ENCODE results near the gene XRCC1. TPM values are rescaled to one million over a fixed set of nuclear protein-coding genes. Genes with fewer than 3 reads are reported as not detected.
A peak's percentile ranks its signal among the peaks of the same experiment; 100 is the strongest.

The XRCC1 gene
- total and polyA plus RNA-seq, 9 donors = 16.8 to 39.9 (median 28.4) TPM

DNA sequence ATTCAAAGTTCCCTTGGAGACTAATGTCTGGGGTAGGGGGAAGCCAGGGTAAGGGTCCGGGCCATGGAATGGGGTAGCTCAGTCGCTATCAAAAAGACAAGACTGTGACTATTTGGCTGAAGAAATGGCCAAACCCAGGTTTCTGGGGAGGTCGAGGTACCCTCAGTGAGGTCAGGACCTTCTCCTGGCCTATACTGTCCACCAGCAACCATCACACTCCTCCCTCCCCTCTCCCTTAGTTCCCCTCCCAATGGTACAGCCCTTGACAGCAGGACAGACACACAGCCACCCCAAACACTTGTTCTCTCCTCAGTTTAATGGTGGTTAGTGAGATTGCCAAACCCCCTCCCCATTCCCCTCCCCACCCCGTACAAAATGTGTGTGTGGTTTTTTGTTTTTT lies 46.7 kb upstream of the XRCC1 start:
- no peak for TF ChIP-seq EP300 (IDR thresholded peaks at IDR 0.05)
- TF ChIP-seq POLR2A (IDR thresholded peaks at IDR 0.05) = no peak
- TF ChIP-seq, protein P1, sequence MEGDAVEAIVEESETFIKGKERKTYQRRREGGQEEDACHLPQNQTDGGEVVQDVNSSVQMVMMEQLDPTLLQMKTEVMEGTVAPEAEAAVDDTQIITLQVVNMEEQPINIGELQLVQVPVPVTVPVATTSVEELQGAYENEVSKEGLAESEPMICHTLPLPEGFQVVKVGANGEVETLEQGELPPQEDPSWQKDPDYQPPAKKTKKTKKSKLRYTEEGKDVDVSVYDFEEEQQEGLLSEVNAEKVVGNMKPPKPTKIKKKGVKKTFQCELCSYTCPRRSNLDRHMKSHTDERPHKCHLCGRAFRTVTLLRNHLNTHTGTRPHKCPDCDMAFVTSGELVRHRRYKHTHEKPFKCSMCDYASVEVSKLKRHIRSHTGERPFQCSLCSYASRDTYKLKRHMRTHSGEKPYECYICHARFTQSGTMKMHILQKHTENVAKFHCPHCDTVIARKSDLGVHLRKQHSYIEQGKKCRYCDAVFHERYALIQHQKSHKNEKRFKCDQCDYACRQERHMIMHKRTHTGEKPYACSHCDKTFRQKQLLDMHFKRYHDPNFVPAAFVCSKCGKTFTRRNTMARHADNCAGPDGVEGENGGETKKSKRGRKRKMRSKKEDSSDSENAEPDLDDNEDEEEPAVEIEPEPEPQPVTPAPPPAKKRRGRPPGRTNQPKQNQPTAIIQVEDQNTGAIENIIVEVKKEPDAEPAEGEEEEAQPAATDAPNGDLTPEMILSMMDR (IDR thresholded peaks at IDR 0.05) = no peak
- intact Hi-C loops (cut with DNase I) = no loop called here
- WGBS, 3 donors = 54 to 71% (median 56%) methylated on average over 4 of the region's 4 CpGs
- Histone ChIP-seq H3K4me3 (no peak overlapping the region), H3K4me1 (ENCODE audit: insufficient read depth) (peaks cover 5% of the 10 kb centered on the region), H3K27ac (no peak overlapping the region), H3K36me3 (no peaks in the 10 kb centered on the region), H3K27me3 (no peaks in the 10 kb centered on the region), H3K9me3 (no peaks in the 10 kb centered on the region)
- no peak for DNase-seq

DNA sequence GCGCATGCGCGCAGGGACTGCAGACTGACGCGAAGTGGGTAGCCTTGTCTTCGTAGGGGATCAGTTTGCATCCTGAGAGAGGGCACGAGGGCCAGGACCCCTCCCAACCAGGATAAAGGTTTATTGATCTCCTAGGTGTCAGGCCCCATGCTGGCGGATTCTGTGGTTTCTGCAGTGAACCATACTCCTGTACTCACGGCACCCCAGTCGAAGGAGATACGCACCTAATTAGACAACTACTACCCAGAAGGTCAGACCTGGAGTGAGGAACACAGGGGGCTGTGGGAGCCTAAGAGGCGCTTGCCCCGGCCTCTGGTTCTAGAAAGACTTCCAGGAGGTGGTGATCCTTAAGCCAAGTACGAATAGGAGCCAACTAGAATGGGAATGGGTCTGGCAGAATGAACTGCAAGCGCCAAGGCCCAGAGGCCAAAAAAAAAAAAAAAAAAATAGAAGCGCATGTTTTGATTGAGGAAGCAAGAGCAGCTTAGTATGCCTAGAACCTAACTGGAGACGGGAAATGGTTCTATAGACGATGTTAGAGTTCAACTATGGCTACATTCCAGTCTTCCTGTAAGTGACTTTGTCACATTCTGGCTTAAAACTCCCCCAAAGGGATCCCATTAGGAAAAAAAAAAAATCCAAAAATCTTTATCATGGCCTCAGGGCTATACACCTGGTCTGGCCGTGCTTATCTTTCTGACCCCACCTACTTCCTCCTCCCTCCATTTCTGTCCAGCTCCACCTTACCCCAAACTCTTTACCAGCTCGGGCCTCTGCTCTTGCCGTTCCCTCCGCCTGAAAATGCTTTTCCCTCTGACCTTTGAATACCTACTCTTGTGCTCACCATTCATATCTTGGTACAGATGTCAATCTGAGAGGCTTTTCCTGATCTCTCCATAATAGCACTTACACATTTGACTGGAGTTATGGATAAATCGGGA lies 45.0 kb upstream of the XRCC1 start:
- intact Hi-C loops (cut with DNase I) = no loop called here

DNA sequence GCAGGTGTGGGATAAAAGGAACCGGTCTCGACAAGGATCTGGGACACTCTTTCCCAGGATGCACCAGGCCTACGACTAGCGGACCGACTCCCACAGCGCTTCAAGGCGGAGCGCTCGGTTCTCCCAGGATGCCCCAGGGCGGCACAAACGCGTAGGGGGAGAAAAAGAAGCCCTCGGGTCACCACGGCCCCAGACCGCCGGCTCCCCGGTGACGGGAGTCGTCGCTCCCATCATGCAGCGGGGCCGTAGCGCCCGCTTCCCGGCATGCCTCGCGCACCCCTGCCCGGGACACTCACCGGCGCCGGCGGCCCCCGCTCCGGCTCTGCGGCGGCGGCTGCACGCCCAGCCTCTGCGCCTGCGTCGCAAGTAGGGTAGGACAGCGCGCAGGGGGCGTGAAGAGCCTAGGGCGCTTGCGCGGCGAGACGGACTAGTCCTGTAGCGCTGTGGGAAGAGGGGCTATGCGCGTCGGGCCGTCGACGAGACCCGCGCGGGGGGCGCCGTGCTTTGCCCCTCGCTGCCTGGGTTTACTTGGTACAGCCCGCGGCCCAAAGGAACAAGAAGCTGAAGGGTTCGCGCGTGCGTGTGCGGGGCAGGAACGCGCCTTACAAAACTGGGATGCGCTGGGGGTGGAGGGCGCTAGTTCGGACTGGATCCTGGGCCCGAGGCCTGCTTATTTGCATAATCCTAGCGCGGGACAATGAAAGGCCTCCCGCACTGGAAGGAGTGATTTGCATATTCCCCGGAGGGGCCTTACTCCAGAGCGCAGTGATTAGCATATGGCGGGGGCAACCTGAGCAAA lies 44.1 kb upstream of the XRCC1 start, which contains the start of gene ZNF428:
ZNF428 (minus strand) TSS at position 368 of the 799 bp plus-strand sequence. CDS start 5,325 bp downstream, outside the sequence.
- WGBS, 3 donors = 0 to 1% (median 1%) methylated on average over 42 to 81 of the region's 81 CpGs
- TF ChIP-seq, protein P1 (IDR thresholded peaks at IDR 0.05) = peak in 1 of 3 donors; percentile 5
- no peak for TF ChIP-seq EP300 (IDR thresholded peaks at IDR 0.05)
- TF ChIP-seq POLR2A (IDR thresholded peaks at IDR 0.05) = peak; percentile 69
- intact Hi-C loops (cut with DNase I) = no loop called here

More for the DNA sequence above, 45.0 kb upstream of the XRCC1 start:
- H3K4me1 ChIP-seq (ENCODE audit: insufficient read depth) = peaks cover 5% of the 10 kb centered on the region
- H3K36me3 ChIP-seq = no peaks in the 10 kb centered on the region
- peak overlapping the region; percentile 75 for H3K4me3 ChIP-seq
- no peaks in the 10 kb centered on the region for H3K9me3 ChIP-seq
- DNase-seq = peak in 2 of 5 donors; percentile 89 to 91
- TF ChIP-seq POLR2A (IDR thresholded peaks at IDR 0.05) (no peak), EP300 (IDR thresholded peaks at IDR 0.05) (no peak)
- TF ChIP-seq, protein P1 (IDR thresholded peaks at IDR 0.05) = no peak
- 29 to 36% (median 30%) methylated on average over 23 of the region's 23 CpGs for WGBS, 3 donors
- H3K27me3 ChIP-seq = no peaks in the 10 kb centered on the region
- H3K27ac ChIP-seq = peak overlapping the region; percentile 67 to 92

DNA sequence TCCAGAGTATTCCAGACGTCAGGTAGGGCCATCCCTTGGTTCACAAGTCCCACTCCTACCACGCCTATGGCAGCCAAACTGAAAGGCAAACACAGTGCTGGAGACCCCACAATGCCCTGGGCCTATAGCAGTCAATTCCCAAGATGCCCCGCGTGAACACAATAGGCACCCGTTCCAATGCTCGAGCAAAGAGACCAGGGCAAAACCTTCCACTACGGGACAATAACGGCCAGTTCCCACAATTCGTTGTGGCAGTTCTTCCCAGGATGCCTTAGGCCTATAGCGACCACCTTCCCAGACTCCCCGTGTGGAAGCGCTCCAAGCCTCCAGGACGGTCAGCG lies 43.6 kb upstream of the XRCC1 start:
- H3K36me3 ChIP-seq = no peaks in the 10 kb centered on the region
- H3K4me1 ChIP-seq (ENCODE audit: insufficient read depth) = peaks cover 5% of the 10 kb centered on the region
- intact Hi-C loops (cut with DNase I) = no loop called here
- H3K9me3 ChIP-seq = no peaks in the 10 kb centered on the region
- no peak for DNase-seq
- H3K27ac ChIP-seq = peak overlapping the region; percentile 67 to 92
- no peak for TF ChIP-seq POLR2A (IDR thresholded peaks at IDR 0.05)
- no peak for TF ChIP-seq EP300 (IDR thresholded peaks at IDR 0.05)
- TF ChIP-seq, protein P1 (IDR thresholded peaks at IDR 0.05) = no peak
- H3K4me3 ChIP-seq = peak overlapping the region; percentile 75
- WGBS, 3 donors = 0 to 3% (median 1%) methylated on average over 14 of the region's 14 CpGs
- no peaks in the 10 kb centered on the region for H3K27me3 ChIP-seq

More for the DNA sequence above, 44.1 kb upstream of the XRCC1 start, which contains the start of gene ZNF428:
- H3K9me3 ChIP-seq = no peaks in the 10 kb centered on the region
- H3K4me1 ChIP-seq (ENCODE audit: insufficient read depth) = peaks cover 5% of the 10 kb centered on the region
- no peaks in the 10 kb centered on the region for H3K36me3 ChIP-seq
- H3K4me3 ChIP-seq = peak within 1 kb of the TSS; percentile 75
- DNase-seq = peak; percentile 85 to 91 (median 86)
- no peaks in the 10 kb centered on the region for H3K27me3 ChIP-seq
- H3K27ac ChIP-seq = peak within 1 kb of the TSS; percentile 67 to 92
